Measurements from ENCODE around the gene DBH.

Gene DBH

DNA sequence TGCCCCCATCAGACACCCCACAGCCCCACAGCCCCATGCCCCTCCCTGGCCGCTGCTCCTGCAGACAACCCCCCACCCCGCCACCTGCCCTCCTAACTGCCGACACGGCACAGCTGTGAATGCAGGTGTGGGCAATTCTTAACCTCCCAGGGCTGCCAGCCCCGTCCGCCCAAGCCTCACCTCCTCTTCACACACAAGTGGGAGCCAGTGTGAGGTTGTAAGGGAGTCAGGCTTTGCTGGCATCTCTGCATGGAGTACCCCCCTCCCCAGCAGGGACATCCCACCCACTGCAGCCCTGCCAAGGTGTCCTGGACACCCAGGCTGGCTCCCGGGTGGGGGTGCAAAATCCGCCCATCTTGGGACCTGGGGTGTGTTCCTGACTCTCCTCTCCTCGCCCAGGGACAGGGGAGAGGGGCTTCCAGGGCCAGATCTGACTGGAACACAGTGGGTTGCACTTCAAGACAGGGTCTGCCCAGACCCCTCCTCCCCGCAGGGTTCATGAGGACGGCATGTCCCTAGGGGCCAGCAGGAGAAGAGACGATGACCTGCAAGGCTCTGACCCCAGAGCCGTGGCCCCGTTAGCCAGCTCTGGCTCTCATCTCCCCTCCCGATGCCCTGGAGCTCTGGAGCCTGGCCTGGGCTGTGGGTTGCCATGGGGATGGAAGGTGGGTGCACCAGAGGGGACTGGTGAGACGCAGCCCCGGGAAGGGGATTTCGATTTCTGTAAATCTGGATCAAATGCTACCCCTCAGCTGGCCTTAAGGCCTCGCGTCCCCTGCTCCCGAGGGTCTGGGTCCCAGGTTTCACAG is 67.6 kb downstream of the DBH start:
- DNase-seq: peak; percentile 43 to 65

DNA sequence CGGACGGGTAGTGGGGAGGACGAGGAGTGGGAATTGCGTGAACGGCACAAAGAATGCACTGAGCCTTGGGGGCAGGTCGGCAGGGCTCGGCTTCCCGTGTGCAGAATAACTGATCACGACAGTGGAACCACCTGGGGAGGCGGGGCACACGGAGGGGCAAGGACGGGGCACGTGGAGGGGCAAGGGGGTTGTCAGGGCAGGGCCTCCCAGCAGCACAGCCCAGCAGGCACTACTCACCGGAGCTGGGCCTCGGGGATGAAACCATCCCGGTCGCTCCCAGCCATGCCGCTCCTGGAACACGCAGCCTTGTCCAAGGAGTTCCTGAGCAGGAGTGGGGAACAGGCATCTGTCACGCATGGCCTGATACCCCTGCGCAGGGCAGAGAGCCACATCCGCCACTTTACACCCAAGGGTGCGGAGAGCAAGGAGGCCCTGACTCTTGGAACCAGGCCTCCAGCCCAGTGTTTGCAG is 68.6 kb downstream of the DBH start:
- DNase-seq: no peak

GRCh38 chr9:133705576-133705975 is 69.4 kb downstream of the DBH start:
- no peak for DNase-seq

DNA sequence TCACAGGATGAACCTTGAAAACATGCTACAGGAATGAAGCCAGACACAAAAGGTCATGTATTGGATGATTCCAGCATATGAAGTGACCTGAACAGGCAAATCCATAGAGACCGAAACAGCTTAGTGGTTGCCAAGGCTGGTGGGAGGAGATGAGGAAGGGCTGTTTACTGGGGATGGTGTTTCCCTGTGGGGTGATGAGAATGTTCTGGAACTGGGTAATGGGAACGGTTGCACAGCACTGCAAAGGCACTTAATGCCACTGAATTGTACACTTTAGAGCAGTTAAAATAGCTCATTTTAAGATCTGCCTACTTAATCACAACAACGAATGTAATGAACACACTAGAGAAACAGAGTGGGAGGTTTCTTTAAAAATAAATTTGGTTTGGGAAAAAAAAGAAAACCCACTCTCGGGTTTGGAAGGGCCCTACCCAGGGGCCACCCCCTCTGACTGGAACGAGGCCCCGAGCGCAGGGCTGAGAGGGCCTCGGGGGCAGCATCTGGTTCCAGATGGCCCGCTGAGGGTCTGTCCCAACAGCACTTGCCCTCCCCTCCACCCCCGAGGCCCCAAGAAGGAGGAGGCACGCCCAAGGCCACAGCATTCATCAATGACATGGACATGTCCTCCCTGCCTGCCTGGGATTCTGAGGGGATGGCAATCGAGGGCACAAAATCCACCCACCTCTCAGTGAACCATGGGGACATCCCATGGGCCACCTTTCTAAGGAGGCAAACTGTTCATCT is 70.3 kb downstream of the DBH start:
- DNase-seq: no peak

DNA sequence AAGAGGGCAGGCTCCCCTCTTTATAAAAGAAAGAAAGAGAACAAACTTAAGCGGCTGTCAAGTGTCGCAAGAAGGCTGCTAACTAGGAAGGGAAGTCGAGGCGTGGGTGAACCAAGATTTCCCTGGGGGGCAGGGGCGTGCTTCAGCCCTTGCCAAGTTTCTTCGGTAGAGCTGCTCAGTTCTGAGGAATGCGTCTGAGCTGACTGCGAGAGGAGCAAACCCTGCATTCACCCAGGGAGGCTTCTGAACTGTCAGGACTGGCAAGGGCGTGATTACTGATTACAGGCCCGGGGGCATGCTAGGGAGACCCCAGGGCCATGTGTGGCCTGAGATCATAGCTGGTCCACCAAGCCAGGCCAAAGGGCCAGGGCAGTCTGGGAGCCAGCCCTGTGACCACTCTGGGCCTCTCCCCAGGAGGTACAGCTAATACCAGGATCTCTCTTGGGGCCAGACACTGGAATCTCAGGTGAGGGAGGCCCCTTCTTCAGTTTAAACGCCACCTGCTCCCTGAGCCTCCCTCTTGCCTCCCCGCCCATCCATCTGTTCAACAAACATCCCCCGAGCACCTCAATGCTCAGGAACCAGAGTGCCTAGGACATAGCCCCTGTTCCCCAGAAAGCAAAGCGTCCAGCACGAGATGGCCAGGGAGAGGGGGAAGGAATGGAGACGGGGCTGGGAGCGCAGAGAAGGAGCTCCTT is 71.1 kb downstream of the DBH start:
- no peak for DNase-seq

DNA sequence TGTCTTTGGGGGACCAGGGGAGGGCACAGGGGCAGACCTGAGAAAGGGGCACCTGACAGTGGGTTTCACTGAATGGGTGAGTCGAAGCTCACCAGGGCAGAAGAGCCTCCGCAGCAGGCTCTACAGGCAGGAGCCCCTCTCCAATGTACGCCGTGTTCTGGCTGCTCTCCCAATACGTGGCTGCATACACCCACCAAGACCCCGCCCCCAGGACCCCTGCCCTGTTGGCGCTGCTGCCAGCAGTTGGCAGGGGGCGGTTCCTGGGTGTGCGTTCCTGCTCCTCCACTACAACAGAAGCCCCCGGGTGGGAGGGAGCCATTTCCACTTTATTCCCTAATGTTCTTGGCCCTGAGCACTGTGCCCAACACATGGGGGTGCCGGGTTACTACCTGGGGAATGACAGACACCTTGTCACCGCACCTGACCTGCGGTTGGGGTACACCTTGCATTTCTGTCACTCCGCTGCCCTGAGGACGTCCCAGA is 71.6 kb downstream of the DBH start:
- DNase-seq: no peak

DNA sequence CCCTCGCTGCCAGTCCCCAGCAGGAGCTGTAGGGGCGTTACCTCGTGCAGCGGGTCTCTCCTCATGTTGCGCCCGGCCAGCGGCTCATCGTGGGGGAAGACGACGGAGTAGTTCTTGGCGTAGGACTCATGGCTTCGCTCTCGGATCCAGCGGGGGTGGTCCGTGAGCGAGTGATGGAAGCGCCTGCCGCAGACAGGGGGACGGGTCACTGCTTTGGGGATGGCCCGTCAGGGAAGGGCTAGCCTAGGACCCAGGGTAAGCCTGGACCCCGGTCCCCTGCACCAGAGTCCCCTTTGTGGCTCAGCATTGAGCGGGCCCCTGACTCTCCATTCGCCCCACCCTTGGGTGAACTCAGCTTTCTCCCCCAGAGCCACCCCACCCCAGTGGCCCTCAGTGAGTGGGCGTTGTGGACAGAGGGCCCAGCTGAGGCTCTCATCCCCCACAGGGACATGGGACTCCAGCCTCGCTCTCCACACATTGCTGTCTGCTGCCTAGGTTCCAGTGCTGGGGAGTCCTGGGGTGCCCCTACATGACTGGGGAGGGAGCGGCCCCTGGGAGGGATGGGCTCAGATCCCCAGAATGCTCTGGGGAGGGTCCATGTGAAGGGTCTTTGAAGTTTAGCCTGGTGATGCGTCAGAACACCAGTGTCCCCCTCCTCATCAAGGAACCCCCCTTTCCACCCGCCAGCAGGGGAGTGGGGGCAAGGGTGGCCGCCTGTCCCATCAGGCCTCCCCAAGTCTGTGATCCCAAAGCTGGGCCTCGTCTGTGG is 72.3 kb downstream of the DBH start:
- DNase-seq: no peak

All from SHP77 (cell line).